WERI-Rb-1 (cell line): ENCODE measurements around the gene PIGX.

ENCODE experiments used
- DNase-seq: peaks from one replicate; pipeline ENCODE4 v3.0.0-alpha.2; 2020
- H3K27ac ChIP-seq: fragments of 250-450 bp; sonication (Bioruptor Pico); 2 replicates; pipeline ENCODE4 v1.5.1; 2020; ENCODE audit warnings: mild to moderate bottlenecking, moderate library complexity
- H3K27me3 ChIP-seq: fragments of 250-450 bp; sonication (Bioruptor Pico); 2 replicates; pipeline ENCODE4 v1.5.1; 2021; ENCODE audit warnings: mild to moderate bottlenecking, low read depth, moderate library complexity; ENCODE audit not compliant: insufficient read depth, severe bottlenecking
- H3K36me3 ChIP-seq: fragments of 250-450 bp; sonication (Bioruptor Pico); 2 replicates; pipeline ENCODE4 v1.5.1; 2020; ENCODE audit warnings: mild to moderate bottlenecking, moderate library complexity
- H3K4me3 ChIP-seq: 2 replicates; pipeline ENCODE4 v1.5.1; 2011; ENCODE audit warnings: low read depth, mild to moderate bottlenecking, control low read depth, low read length
- H3K9me3 ChIP-seq: fragments of 250-450 bp; sonication (Bioruptor Pico); 2 replicates; pipeline ENCODE4 v1.5.1; 2021; ENCODE audit warnings: mild to moderate bottlenecking, moderate library complexity; ENCODE audit not compliant: severe bottlenecking
- TF ChIP-seq, protein P1 (sequence below): IDR thresholded peaks from 2 replicates; pipeline ENCODE4 v1.5.1; 2011; ENCODE audit warnings: low read depth, mild to moderate bottlenecking, control low read depth, inconsistent platforms, low read length

The PIGX gene

DNA sequence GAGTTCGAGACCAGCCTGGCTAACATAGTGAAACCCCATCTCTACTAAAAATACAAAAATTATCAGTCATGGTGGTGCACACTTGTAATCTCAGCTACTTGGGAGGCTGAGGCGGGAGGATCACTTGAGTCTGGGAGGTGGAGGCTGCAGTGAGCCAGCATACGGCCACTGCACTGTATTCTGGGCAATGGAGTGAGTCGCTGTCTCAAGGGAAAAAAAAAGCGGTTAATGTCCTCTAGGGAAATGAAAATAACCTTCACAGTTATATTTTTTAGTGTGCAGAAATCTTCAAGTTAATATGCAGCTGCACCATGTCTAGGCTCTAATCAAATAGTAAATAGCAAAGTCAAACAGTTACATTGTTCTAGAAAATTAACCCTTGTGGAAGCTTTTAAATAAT lies 14.9 kb upstream of the PIGX start:
- no peak for DNase-seq
- H3K36me3 ChIP-seq, result no peaks in the 10 kb centered on the region
- H3K27me3 ChIP-seq, result no peaks in the 10 kb centered on the region
- H3K4me3 ChIP-seq, result no peak overlapping the region
- TF ChIP-seq, protein P1, sequence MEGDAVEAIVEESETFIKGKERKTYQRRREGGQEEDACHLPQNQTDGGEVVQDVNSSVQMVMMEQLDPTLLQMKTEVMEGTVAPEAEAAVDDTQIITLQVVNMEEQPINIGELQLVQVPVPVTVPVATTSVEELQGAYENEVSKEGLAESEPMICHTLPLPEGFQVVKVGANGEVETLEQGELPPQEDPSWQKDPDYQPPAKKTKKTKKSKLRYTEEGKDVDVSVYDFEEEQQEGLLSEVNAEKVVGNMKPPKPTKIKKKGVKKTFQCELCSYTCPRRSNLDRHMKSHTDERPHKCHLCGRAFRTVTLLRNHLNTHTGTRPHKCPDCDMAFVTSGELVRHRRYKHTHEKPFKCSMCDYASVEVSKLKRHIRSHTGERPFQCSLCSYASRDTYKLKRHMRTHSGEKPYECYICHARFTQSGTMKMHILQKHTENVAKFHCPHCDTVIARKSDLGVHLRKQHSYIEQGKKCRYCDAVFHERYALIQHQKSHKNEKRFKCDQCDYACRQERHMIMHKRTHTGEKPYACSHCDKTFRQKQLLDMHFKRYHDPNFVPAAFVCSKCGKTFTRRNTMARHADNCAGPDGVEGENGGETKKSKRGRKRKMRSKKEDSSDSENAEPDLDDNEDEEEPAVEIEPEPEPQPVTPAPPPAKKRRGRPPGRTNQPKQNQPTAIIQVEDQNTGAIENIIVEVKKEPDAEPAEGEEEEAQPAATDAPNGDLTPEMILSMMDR, result no peak
- no peak overlapping the region for H3K27ac ChIP-seq
- H3K9me3 ChIP-seq, result no peaks in the 10 kb centered on the region

DNA sequence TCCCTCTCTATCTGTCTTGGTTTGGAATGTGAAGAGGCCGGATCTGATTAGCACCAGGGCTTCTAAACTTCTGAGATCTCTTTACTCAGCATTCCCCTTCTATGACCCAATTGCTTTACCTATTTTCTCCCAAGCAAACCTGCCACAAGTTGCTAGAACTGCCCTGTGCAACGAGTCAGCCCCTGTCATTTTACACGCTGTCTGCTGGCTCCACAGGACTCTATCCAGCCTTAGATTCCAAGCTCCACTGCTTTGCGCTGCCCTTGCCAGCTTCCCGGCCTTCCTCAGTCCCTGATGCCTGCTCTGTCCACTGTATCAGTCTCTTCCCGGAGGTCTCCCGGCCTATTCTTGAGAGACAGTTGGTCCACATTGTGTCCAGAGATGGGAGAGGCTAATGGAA lies 12.4 kb upstream of the PIGX start:
- Histone ChIP-seq H3K36me3 (no peaks in the 10 kb centered on the region), H3K9me3 (no peaks in the 10 kb centered on the region), H3K27ac (no peak overlapping the region), H3K4me3 (no peak overlapping the region), H3K27me3 (no peaks in the 10 kb centered on the region)
- TF ChIP-seq, protein P1, result no peak
- no peak for DNase-seq

- DNase-seq, result no peak
Measured at GRCh38 chr3:196700801-196701200, 11.4 kb upstream of the PIGX start.

DNA sequence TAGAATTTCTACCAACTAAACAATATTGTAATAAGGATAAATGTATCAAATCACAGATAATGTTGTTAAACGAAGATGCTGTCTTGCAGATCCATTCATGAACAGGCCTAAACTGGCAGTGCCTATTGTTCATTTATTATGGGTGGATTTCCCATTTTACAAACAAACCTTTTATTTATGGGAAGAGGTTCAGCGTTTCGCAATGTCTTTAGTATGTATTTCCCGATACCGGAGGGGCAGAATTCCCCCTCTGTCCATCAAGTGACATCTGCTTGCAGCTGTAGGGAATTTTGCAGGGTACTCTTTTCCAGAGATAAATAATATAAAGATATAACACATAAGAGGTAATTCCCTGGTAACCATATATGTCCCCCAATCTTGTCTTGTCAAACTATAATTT lies 5.8 kb upstream of the PIGX start:
- Histone ChIP-seq H3K9me3 (no peaks in the 10 kb centered on the region), H3K27ac (no peak overlapping the region), H3K4me3 (no peak overlapping the region), H3K27me3 (no peaks in the 10 kb centered on the region), H3K36me3 (no peaks in the 10 kb centered on the region)
- TF ChIP-seq, protein P1, result no peak
- DNase-seq, result no peak

More at GRCh38 chr3:196700801-196701200, 11.4 kb upstream of the PIGX start:
- Histone ChIP-seq H3K27ac (no peak overlapping the region), H3K36me3 (no peaks in the 10 kb centered on the region), H3K27me3 (no peaks in the 10 kb centered on the region), H3K4me3 (no peak overlapping the region), H3K9me3 (no peaks in the 10 kb centered on the region)
- TF ChIP-seq, protein P1, result no peak

DNA sequence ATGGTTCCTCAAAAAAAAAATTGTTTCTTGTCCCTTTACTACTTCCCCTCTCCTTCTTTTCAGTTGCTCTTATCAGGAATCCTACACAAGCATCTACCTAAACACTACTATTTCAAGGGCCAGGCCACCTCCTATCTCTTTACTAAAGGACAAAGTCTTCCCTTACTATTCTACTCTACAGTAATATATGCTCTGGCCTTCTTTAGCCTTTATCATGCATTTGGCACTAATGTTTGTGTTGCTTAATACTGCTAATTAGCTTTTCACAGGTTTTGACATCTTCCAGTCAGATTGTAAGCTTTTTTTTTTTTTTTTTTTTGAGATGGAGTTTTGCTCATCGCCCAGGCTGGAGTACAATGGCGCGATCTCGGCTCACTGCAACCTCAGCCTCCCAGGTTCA lies 5.4 kb upstream of the PIGX start:
- no peak for DNase-seq
- Histone ChIP-seq H3K27ac (no peak overlapping the region), H3K4me3 (no peak overlapping the region), H3K27me3 (no peaks in the 10 kb centered on the region), H3K9me3 (no peaks in the 10 kb centered on the region), H3K36me3 (no peaks in the 10 kb centered on the region)
- TF ChIP-seq, protein P1, result no peak

DNA sequence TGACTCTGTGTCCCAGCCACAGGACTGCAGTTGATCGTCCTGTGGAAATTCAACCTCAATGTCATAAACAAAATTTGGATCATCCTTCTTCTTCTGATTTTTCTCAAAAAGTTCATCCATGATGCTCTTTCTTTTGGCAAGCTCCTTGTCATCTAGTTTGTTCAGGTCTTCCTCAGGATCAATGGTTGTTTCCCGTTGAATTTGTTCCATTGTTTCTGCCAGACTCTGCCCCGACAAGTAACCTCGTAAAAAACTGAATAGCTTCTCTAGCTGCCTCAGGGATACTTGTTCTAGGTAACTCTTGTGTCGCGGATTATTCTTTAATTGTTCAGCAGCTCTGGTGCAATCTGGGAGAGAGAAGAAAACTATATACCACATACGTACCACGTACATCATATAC lies 4.6 kb upstream of the PIGX start:
- TF ChIP-seq, protein P1, result no peak
- Histone ChIP-seq H3K27ac (no peak overlapping the region), H3K36me3 (no peaks in the 10 kb centered on the region), H3K4me3 (no peak overlapping the region), H3K27me3 (no peaks in the 10 kb centered on the region), H3K9me3 (no peaks in the 10 kb centered on the region)
- no peak for DNase-seq
